HepG2 (cell line): ENCODE data around the gene UBQLN1.
"Not testable (repeated sequence)": the region's sequence is repeated elsewhere in the genome, so short reads cannot be mapped to it uniquely, and the experiment has no call there.

Source experiments
- BRCA1 ChIP-seq: sonication (generic); formaldehyde crosslinking; IDR thresholded peaks from 2 replicates; pipeline ENCODE4 v1.4.0; 2020; ENCODE audit warnings: missing genetic modification reagents
- POLR2AphosphoS5 ChIP-seq: IDR thresholded peaks from 2 replicates; pipeline ENCODE4 v1.6.1; 2012; ENCODE audit warnings: low read depth, low read length

DNA sequence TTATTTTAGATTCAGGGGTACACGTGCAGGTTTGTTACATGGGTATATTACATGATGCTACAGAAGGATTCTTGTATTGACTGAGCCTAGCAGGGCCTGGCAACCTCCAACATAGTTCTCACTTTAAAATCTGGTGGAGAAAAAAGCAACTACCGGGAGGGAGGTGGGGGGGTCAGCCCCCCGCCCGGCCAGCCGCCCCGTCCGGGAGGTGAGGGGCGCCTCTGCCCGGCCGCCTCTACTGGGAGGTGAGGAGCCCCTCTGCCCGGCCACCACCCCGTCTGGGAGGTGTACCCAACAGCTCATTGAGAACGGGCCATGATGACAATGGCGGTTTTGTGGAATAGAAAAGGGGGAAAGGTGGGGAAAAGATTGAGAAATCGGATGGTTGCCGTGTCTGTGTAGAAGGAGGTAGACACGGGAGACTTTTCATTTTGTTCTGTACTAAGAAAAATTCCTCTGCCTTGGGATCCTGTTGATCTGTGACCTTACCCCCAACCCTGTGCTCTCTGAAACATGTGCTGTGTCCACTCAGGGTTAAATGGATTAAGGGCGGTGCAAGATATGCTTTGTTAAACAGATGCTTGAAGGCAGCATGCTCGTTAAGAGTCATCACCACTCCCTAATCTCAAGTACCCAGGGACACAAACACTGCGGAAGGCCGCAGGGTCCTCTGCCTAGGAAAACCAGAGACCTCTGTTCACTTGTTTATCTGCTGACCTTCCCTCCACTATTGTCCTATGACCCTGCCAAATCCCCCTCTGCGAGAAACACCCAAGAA, 21.0 kb upstream of the UBQLN1 start:
- TF ChIP-seq POLR2AphosphoS5, BRCA1: not testable (repeated sequence)
